ENCODE measurements around the gene SNTG2.
"Not testable (repeated sequence)": the region's sequence is repeated elsewhere in the genome, so short reads cannot be mapped to it uniquely, and the experiment has no call there.

Gene SNTG2

GRCh38 chr2:1097101-1097500 is 146.5 kb downstream of the SNTG2 start:
- H3K4me3 ChIP-seq (ENCODE audit: low read depth, low read length): no peak overlapping the region
- no peak for DNase-seq (ENCODE audit: low read depth)
- no peak for TF ChIP-seq CTCF (IDR thresholded peaks at IDR 0.05; ENCODE audit: control insufficient read depth, extremely low read depth, insufficient read depth)

GRCh38 chr2:1099418-1099817 is 148.8 kb downstream of the SNTG2 start:
- no peak overlapping the region for H3K4me3 ChIP-seq (ENCODE audit: low read depth, low read length)
- TF ChIP-seq CTCF (IDR thresholded peaks at IDR 0.05; ENCODE audit: control insufficient read depth, extremely low read depth, insufficient read depth): no peak
- DNase-seq (ENCODE audit: low read depth): no peak

- no peak for DNase-seq (ENCODE audit: low read depth)
- no peak overlapping the region for H3K4me3 ChIP-seq (ENCODE audit: low read depth, low read length)
- no peak for TF ChIP-seq CTCF (IDR thresholded peaks at IDR 0.05; ENCODE audit: control insufficient read depth, extremely low read depth, insufficient read depth)
These were observed 150.5 kb downstream of the SNTG2 start for GRCh38 chr2:1101011-1101782.

GRCh38 chr2:1101982-1102590 is 151.4 kb downstream of the SNTG2 start:
- no peak for DNase-seq (ENCODE audit: low read depth)
- no peak for TF ChIP-seq CTCF (IDR thresholded peaks at IDR 0.05; ENCODE audit: control insufficient read depth, extremely low read depth, insufficient read depth)
- no peak overlapping the region for H3K4me3 ChIP-seq (ENCODE audit: low read depth, low read length)

GRCh38 chr2:1104364-1104763 is 153.7 kb downstream of the SNTG2 start:
- TF ChIP-seq CTCF (IDR thresholded peaks at IDR 0.05; ENCODE audit: control insufficient read depth, extremely low read depth, insufficient read depth): no peak
- DNase-seq (ENCODE audit: low read depth): no peak
- H3K4me3 ChIP-seq (ENCODE audit: low read depth, low read length): no peak overlapping the region

- DNase-seq (ENCODE audit: low read depth); H3K4me3 ChIP-seq (ENCODE audit: low read depth, low read length): not testable (repeated sequence)
These were observed 155.7 kb downstream of the SNTG2 start for GRCh38 chr2:1106344-1106743.

- no peak for DNase-seq (ENCODE audit: low read depth)
- no peak for TF ChIP-seq CTCF (IDR thresholded peaks at IDR 0.05; ENCODE audit: control insufficient read depth, extremely low read depth, insufficient read depth)
- H3K4me3 ChIP-seq (ENCODE audit: low read depth, low read length): no peak overlapping the region
These were observed 165.3 kb downstream of the SNTG2 start for GRCh38 chr2:1115843-1116539.

Data from LNCaP clone FGC (cell line).